Nephron (organoid): ENCODE results near the gene NEAT1.
"Not testable (repeated sequence)": the region's sequence is repeated elsewhere in the genome, so short reads cannot be mapped to it uniquely, and the experiment has no call there.

Source experiments
- H3K27ac Mint-ChIP-seq, 3 experiments: 2 replicates each; pipeline ENCODE4 v1.8.0; 2020; ENCODE audit warnings: mixed read lengths in 3 of 3, mild to moderate bottlenecking in 2 of 3, moderate library complexity in 1 of 3
- H3K27me3 Mint-ChIP-seq: 2 replicates; pipeline ENCODE4 v1.8.0; 2021; ENCODE audit warnings: low read depth, mild to moderate bottlenecking, moderate library complexity, mixed read lengths
- H3K36me3 Mint-ChIP-seq: 2 replicates; pipeline ENCODE4 v1.8.0; 2020; ENCODE audit warnings: low read depth, mixed read lengths
- H3K4me1 Mint-ChIP-seq: 2 replicates; pipeline ENCODE4 v1.8.0; 2020; ENCODE audit warnings: mixed read lengths
- H3K4me3 Mint-ChIP-seq, 3 experiments: 2 replicates each; pipeline ENCODE4 v1.8.0; 2020; ENCODE audit warnings: mild to moderate bottlenecking in 3 of 3, mixed read lengths in 3 of 3, moderate library complexity in 2 of 3
- H3K9me3 Mint-ChIP-seq: 2 replicates; pipeline ENCODE4 v1.8.0; 2020; ENCODE audit warnings: mixed read lengths
- TF ChIP-seq, protein P1 (sequence below), 3 experiments: fragments of 200-600 bp; sonication (generic); IDR thresholded peaks; one replicate each; pipeline ENCODE4 v1.5.0; 2021; ENCODE audit warnings: antibody characterized with exemption in 3 of 3; ENCODE audit not compliant: unreplicated experiment in 3 of 3

Gene NEAT1

DNA sequence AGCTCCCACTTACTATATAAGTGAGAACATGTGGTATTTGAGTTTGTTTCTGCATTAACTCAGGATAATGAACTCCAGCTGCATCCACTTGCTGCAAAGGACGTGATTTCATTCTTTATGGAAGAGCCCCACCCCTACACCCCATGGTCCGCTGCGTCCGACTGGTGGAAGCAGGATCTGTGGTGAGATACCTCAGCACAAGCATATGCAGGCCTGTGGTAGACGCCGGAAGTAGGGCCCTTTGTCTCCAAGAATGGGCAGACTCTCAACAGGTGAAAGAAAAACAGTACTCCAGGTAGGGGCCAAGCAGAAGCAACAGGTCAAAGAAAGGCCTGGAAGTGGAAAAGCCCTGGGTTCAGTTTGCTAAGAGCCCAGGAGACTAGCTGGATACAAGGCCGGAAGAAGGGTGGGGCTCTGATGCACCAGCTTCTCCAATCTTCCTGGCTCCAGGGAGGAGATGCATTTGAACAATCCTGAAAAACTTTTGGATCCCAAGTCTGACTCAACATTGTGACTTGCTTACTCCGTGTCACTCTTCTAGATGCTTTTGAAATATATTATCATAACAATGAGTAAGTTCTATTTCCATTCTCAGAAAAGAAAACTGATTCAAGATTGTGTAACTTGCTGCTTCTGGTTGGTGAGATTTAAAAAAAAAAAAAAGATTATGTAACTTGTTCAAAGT lies 30.4 kb downstream of the NEAT1 start:
- Mint-ChIP-seq H3K9me3 (peaks cover 6% of the 10 kb centered on the region), H3K4me3 (peak overlapping the region; percentile 19 to 68 (median 56)), H3K27me3 (peaks cover 3% of the 10 kb centered on the region), H3K36me3 (peaks cover 14% of the 10 kb centered on the region), H3K4me1 (peaks cover 30% of the 10 kb centered on the region), H3K27ac (peak overlapping the region; percentile 49 to 91 (median 86))
- TF ChIP-seq, protein P1, sequence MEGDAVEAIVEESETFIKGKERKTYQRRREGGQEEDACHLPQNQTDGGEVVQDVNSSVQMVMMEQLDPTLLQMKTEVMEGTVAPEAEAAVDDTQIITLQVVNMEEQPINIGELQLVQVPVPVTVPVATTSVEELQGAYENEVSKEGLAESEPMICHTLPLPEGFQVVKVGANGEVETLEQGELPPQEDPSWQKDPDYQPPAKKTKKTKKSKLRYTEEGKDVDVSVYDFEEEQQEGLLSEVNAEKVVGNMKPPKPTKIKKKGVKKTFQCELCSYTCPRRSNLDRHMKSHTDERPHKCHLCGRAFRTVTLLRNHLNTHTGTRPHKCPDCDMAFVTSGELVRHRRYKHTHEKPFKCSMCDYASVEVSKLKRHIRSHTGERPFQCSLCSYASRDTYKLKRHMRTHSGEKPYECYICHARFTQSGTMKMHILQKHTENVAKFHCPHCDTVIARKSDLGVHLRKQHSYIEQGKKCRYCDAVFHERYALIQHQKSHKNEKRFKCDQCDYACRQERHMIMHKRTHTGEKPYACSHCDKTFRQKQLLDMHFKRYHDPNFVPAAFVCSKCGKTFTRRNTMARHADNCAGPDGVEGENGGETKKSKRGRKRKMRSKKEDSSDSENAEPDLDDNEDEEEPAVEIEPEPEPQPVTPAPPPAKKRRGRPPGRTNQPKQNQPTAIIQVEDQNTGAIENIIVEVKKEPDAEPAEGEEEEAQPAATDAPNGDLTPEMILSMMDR (IDR thresholded peaks at IDR 0.05; ENCODE audit: unreplicated experiment in 3 of 3) = no peak

- Mint-ChIP-seq H3K27me3 (peaks cover 3% of the 10 kb centered on the region), H3K27ac (peak overlapping the region in 2 of 3 experiments; percentile 74 to 92), H3K9me3 (peaks cover 5% of the 10 kb centered on the region), H3K4me1 (peaks cover 30% of the 10 kb centered on the region), H3K36me3 (peaks cover 11% of the 10 kb centered on the region), H3K4me3 (peak overlapping the region; percentile 83 to 89 (median 85))
- TF ChIP-seq, protein P1 (IDR thresholded peaks at IDR 0.05; ENCODE audit: unreplicated experiment in 3 of 3) = no peak
Measured at GRCh38 chr11:65454311-65454695, 31.7 kb downstream of the NEAT1 start.

DNA sequence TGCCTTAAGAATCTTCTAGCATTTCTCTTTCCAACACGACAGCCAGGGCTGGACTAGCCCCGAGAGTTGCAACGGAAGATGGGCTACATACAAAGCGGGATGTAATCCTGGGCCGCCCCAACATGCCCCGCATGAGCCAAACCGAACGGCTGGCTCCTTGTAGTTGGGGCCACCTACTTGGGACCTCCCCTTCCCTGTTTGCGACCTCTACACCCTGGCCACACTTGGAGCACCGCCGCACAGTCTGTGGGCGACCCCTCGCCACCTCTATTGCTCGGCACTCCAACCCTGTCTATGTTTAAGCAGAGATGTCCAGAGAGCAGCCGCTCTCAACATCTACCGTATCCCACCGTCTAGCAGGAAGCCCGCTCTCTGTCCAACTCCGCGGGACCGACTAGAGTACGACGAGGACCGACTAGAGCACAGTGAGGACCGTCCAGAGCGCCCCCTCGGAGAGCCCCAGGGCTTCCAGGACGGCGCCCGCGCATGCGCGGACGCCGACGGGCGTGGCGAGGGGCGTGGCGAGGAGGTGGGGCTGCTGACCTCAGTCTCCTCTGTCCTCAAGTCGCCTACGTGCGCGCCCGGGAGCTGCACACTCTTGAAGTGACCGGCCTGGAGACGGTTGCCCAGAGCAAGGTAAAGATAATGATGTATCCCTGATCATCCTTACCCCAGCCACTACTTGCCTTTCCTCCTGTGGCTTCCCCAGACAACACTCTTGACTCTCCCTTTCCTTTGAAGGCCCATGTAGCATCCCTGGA lies 32.3 kb downstream of the NEAT1 start:
- TF ChIP-seq, protein P1 (IDR thresholded peaks at IDR 0.05; ENCODE audit: unreplicated experiment in 3 of 3) = no peak
- Mint-ChIP-seq H3K4me3 (peak overlapping the region; percentile 83 to 89 (median 85)), H3K9me3 (peaks cover 2% of the 10 kb centered on the region), H3K27ac (peak overlapping the region; percentile 72 to 92 (median 74)), H3K36me3 (peaks cover 10% of the 10 kb centered on the region), H3K4me1 (peaks cover 30% of the 10 kb centered on the region), H3K27me3 (peaks cover 3% of the 10 kb centered on the region)

DNA sequence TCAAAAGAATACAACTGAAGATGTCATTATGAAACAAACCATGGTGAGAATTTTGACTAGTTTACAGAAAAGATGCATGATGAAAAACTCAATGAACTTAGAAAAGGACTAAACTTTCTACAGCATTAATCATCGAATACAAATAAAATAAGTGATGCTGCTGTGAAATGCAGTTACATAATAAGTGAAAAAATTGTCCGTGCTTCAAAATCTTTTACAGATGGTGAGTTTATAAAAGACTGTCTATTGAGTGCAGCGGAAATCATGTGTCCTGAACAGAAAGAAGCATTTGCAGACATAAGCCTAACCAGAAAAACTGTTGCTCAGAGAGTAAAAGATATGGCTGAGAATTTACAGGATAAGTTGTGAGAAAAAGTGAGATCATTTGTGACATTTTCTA lies 33.8 kb downstream of the NEAT1 start:
- H3K27me3 Mint-ChIP-seq = peaks cover 3% of the 10 kb centered on the region
- H3K4me1 Mint-ChIP-seq = peaks cover 30% of the 10 kb centered on the region
- peak overlapping the region; percentile 34 to 64 (median 63) for H3K4me3 Mint-ChIP-seq
- TF ChIP-seq, protein P1 (IDR thresholded peaks at IDR 0.05; ENCODE audit: unreplicated experiment in 3 of 3) = no peak
- peaks cover 10% of the 10 kb centered on the region for H3K36me3 Mint-ChIP-seq
- H3K9me3 Mint-ChIP-seq = peaks cover 2% of the 10 kb centered on the region
- H3K27ac Mint-ChIP-seq = peak overlapping the region in 2 of 3 experiments; percentile 21 to 25

- Mint-ChIP-seq H3K36me3 (peaks cover 3% of the 10 kb centered on the region), H3K9me3 (no peaks in the 10 kb centered on the region), H3K4me1 (peaks cover 20% of the 10 kb centered on the region), H3K27me3 (peaks cover 3% of the 10 kb centered on the region), H3K27ac (no peak overlapping the region), H3K4me3 (no peak overlapping the region)
- TF ChIP-seq, protein P1 (IDR thresholded peaks at IDR 0.05; ENCODE audit: unreplicated experiment in 3 of 3) = no peak
Measured at GRCh38 chr11:65459552-65459951, 37.0 kb downstream of the NEAT1 start.

GRCh38 chr11:65465471-65465870 lies 42.9 kb downstream of the NEAT1 start:
- not testable (repeated sequence) for H3K27me3 Mint-ChIP-seq, H3K9me3 Mint-ChIP-seq, H3K4me1 Mint-ChIP-seq, H3K27ac Mint-ChIP-seq, H3K36me3 Mint-ChIP-seq, H3K4me3 Mint-ChIP-seq

DNA sequence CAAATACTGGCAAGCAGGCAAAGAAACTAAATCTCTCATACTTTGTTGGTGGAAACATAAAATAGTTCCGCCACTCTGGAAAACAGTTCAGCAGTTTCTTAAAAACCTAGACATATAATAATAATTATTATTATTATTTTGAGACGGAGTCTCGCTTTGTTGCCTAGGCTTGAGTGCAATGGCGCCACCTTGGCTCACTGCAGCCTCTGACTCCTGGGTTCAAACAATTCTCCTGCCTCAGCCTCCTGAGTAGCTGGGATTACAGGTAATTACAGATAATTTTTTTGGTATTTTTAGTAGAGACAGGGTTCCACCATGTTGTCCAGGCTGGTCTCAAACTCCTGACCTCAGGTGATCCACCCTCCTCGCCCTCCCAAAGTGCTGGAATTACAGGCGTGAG lies 44.7 kb downstream of the NEAT1 start:
- H3K9me3 Mint-ChIP-seq, H3K36me3 Mint-ChIP-seq, H3K27ac Mint-ChIP-seq, H3K4me3 Mint-ChIP-seq, H3K27me3 Mint-ChIP-seq, H3K4me1 Mint-ChIP-seq: not testable (repeated sequence)
